Skin of body (tissue), 2 donors: ENCODE measurements around the gene ZMYND8. TPM values are rescaled to one million over a fixed set of nuclear protein-coding genes. Genes with fewer than 3 reads are reported as not detected.
"Not testable (repeated sequence)": the region's sequence is repeated elsewhere in the genome, so short reads cannot be mapped to it uniquely, and the experiment has no call there.

Experiments
- DNase-seq: peaks from one replicate; lab custom pipeline; 2025; lab: John Stamatoyannopoulos, UW
- total RNA-seq: library from RNA; depleted of rRNA; stranded (reverse); fragments of >200 nt; gene quantifications from one replicate; pipeline ENCODE4 v1.2.3, GENCODE V29; 2014

Gene ZMYND8
- total RNA-seq, 1 donor from 2014 or later = 15.6 TPM

DNA sequence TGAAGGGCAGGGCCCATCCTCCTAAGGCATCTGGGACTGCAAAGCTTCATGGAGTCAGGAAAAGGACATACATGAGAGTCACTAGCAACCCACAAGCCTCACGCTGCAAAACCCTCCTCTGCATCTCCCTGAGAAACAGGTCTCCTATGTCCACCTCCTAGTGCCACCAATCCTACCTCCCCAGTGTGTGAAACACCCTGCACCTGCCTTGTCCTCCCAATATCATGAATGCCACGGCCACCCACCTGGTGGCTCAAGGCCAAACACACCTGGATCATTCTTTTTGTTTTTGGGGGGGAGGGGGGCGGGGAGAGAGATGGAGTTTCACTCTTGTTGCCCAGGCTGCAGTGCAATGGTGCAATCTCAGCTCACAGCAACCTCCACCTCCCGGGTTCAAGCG lies 90.5 kb downstream of the ZMYND8 start:
- DNase-seq = no peak

DNA sequence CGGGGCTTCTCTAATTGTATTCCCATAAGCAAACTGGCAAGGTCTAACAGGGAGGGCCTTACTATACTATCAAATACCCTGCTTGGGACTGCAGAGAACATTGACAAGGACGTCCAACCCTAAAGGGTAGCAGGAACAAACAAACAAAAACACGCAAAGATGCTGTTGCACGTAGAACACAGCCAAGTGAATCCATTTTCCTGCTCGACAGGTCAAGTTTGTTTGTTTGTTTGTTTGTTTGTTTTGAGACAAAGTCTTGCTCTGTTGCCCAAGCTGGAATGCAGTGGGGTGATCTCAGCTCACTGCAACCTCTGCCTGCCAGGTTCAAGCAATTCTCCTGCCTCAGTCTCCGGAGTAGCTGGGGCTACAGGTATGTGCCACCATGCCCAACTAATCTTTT lies 91.3 kb downstream of the ZMYND8 start:
- DNase-seq = no peak

DNA sequence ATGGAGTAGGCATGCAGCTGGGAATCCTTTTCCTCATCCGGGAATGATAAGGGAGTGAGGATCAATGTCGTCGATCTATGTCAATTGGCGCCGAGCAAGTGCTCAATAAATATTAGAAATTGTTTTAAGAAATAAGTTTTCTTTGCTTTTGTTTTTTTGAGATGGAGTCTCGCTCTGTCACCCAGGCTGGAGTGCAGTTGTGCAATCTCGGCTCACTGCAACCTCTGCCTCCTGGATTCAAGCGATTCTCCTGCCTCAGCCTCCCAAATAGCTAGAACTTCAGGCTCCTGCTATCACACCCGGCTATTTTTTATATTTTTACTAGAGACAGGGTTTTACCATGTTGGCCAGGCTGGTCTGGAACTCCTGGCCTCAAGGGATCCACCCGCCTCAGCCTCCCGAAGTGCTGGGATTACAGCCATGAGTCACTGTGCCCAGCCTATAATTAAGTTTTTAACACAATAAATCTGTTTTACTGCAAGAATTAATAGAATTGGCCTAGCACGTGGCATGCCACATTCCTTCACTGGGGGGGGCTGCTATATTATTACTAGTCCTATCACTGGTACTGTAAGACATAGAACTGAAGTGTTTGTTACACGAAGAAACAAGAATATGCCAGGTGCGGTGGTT lies 92.2 kb downstream of the ZMYND8 start:
- DNase-seq = not testable (repeated sequence)

DNA sequence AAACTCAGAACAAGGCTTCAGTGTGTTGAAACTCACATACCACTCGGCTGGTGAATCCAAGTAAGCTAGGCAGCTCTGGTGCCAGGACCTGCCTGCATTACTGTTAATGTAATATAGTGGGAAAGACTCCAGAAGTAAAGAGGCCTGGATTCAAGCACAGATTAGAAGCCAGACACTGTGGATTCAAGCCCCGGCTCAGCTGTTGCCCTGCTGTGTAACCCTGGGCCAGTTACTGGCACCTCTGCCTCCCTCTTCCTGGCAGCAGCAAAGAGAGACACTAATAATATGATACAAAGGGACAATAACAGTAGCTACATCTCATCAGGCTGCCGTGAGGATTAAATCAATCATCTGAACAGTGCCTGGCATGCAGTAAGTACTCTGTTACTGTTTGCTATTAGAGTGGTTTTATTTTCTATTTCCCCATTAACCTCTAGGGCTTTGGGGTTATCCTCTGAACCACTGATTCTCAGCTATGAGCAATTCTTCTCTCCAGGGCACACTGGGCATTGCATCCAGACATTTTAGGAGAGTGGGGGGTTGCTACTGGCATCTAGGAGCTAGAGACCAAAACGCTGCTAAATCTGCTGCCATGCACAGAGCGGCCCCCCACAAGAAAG lies 92.9 kb downstream of the ZMYND8 start:
- no peak for DNase-seq

- no peak for DNase-seq
These were observed 93.4 kb downstream of the ZMYND8 start for GRCh38 chr20:47263080-47263464.

- peak; percentile 41 for DNase-seq
These were observed 94.0 kb downstream of the ZMYND8 start for GRCh38 chr20:47262365-47263013.

- no peak for DNase-seq
These were observed 94.5 kb downstream of the ZMYND8 start for GRCh38 chr20:47262008-47262364.

DNA sequence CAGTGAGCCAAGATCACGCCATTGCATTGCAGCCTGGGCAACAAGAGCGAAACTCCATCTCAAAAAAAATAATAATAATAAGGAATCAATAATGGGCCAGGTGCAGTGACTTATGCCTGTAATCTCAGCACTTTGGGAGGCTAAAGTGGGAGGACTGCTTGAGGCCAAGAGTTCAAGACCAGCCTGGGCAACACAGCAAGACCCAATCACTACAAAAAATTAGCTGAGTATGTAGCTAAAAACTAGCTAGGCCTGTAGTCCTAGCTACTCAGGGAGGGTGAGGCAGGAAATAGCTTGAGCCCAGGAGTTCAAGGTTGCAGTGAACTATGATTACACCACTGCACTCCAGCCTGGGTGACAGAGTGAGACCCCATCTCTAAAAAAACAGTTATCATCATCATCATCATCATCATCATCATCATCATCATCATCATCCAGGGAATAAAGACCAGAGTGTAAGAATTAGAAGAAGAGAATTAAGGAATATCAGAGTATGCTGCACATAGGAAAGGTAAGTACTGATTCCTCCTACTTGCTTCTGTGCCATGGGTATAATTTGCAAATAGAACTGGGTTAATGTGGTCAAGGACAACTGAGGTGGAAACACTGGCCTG lies 95.2 kb downstream of the ZMYND8 start:
- not testable (repeated sequence) for DNase-seq

DNA sequence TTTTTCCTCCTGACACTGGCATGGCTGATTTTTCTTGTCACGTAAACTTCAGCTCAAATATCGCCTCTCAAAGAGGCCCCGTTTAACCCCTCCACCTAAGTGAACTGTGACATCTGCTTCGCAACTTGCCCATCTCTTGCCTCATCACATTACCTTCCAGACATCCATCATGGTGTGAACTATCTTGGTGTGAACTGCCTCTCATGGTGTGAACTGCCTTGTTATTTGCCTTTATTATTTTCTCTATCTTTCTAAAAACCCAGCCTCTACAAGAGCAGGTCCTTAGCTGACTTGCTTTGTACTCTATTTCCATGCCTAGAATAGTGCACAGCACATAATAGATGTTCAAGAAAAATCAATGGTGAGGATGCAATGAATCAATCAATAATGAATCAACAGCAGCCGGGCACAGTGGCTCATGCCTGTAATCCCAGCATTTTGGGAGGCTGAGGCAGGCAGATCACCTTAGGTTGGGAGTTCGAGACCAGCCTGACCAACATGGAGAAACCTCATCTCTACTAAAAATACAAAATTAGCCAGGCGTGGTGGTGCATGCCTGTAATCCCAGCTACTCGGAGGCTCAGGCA lies 95.9 kb downstream of the ZMYND8 start:
- DNase-seq = not testable (repeated sequence)

GRCh38 chr20:47258745-47259695 lies 97.5 kb downstream of the ZMYND8 start:
- no peak for DNase-seq

DNA sequence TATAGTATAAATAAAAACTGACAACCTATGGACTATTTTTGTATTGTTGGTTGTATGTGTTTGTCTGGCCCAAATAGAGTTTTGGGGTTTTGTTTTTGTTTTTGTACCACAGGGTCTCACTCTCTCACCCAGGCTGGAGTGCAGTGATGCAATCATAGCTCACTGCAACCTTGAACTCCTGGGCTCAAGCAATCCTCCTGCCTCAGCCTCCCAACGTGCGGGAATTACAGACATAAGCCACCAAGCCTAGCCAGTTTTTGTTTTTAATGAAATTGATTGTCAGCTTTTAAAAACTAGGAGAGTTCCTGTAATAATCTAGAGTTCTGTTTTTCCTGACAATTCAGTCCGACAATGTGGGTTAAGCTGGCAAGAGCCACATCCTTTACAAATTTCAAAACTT lies 98.7 kb downstream of the ZMYND8 start:
- DNase-seq = no peak

DNA sequence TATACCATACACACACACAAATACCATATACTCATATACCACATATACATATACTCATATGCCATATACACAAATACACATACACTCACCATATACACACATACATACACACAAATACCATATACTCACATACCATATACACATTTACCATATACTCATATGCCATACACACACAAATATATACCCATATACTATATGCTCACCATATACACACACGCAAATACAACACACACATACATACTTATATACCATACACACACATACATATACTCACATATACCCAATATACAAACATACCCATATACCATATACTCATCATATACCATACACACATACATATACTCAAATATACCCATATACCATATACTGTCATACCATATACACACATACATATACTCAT lies 99.2 kb downstream of the ZMYND8 start:
- no peak for DNase-seq

- no peak for DNase-seq
These were observed 99.7 kb downstream of the ZMYND8 start for GRCh38 chr20:47256668-47257236.

- no peak for DNase-seq
These were observed 102.6 kb downstream of the ZMYND8 start for GRCh38 chr20:47253872-47254271.

DNA sequence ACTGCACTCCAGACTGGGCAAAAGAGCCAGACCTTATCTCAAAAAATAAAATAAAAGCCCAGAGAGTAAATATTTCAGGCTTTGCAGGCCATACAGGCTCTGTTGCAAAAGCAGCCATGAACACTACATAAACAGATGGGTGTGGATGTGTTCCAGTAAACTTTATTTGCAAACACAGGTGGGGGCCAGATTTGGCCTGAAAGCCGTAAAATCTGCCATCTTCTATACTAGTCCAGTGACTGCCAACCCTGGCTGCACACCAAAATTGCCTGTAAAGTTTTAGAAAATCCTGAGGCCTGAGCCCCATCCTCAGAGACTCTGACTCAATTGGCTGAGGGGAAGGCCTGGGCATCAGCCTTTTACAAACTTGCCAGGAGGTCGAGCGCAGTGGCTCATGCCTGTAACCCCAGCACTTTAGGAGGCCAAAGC lies 103.6 kb downstream of the ZMYND8 start:
- DNase-seq = no peak

DNA sequence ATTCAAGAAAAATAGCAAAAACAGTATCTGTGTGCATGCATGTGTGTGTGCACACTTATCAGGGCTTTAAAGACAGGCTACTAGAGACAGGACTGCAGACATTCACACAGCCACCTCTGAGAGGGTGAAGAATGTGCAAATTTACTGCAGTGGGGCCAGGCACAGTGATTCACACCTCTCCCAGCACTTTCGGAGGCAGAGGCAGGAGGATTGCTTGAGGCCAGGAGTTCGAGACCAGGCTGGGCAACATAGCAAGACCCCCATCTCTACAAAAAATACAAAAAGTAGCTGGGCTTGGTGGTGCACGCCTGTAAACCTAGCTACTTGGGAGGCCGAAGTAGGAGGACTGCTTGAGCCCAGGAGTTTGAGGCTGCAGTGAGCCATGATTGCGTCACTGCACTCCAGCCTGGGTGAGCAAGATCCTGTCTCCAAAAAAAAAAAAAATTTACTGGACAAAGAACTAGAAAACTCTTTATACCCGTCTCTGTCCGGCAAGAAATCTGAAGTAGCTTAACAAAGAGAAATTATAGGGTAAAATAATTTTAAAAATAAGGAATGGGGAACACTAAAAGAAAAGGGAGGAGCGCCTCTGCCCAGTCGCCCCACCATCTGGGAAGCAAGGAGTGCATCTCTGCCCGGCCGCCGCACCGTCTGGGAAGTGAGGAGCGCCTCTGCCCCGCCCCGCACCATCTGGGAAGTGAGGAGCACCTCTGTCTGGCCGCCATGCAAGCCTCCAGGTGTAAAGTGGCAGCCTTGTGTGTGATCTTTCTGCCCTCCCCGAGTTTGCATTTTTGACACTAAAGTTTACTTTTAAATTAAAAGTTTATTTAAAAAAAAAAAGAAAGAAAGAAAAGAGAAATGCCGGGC lies 105.1 kb downstream of the ZMYND8 start:
- no peak for DNase-seq

DNA sequence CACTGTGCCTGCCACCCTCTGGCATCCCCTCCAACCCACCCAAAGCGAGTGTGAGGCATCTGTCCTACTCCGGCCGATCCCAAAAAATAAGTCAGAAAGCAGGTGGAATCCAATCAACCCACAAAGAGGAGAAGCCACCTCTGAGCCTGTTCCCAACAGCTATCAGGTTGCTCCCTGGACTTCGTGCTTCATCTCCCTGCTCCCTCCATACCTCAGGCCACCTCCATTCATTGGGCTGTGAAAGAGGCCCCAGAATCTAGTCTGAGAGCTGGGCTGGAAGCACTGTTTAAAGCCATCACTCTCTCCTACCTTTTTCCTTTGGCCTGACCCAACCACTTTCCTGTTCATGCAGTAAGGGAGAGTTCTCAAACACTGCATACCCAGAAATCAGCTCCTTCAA lies 106.1 kb downstream of the ZMYND8 start:
- DNase-seq = no peak

DNA sequence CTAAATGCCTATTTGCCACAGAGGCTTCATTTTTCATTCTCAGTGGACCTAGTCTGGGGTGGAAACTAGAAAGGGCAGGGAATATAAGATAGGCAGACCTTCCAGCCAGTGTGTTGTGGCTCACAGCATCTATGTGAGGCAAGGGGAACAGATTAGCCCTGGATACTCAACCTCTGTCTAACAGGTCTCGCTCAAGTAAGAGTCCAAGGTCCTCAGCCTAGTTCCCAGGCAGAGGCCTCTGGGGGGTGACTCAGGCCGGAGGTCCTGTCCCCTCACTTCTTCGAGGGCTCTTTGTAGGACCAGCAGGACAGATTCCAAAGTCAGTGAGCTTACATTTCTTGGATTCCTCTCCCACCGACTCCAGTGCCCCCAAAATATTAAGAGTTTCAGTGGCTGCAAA lies 106.6 kb downstream of the ZMYND8 start:
- no peak for DNase-seq

- no peak for DNase-seq
These were observed 108.0 kb downstream of the ZMYND8 start for GRCh38 chr20:47248448-47248966.
